HG03045 (cell line): Measurements from ENCODE around the gene STXBP5L.
"Not testable (repeated sequence)": the region's sequence is repeated elsewhere in the genome, so short reads cannot be mapped to it uniquely, and the experiment has no call there.

Experiments
- ATAC-seq: cut with Tn5 transposase; IDR thresholded peaks from one replicate; pipeline ENCODE4 v1.9.1; 2021; ENCODE audit warnings: mild to moderate bottlenecking, moderate library complexity; ENCODE audit not compliant: unreplicated experiment

The STXBP5L gene

DNA sequence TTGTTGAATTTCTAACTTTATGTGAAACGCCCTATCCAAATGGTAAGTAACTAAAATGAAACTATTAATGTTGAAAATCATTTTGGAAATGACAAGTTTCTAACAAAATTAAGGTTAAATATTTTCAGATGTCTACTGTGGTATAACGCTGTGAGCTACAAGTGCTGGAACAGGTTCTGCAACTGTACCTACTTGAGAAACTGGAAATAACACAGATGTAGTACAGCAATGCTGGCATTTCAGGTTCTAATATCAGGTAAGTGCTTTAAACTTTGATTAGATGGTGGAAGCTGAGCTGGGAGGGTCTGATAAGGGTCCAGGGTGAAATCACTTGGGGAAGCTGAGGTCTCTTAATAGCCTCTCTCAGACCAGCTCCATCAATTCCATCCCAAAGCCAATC lies 315.1 kb downstream of the STXBP5L start:
- ATAC-seq = no peak

DNA sequence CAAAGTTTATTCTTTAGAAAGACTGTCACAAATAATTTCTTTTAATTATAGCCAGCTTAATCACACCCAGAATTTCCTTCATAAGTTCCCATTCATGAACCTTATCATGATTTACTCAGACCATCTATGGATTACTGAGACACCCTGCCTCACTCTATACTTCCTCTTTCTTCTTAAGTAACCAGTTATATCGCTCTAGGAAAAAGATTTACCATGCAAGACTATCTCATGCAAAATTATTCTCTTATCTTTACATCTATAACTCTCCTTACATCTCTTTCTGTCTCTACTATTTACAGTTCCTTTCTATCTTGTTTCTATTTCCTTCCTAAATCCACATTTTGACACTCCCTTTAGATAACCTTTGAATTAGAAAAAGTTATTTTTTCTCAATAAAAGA lies 321.0 kb downstream of the STXBP5L start:
- no peak for ATAC-seq

DNA sequence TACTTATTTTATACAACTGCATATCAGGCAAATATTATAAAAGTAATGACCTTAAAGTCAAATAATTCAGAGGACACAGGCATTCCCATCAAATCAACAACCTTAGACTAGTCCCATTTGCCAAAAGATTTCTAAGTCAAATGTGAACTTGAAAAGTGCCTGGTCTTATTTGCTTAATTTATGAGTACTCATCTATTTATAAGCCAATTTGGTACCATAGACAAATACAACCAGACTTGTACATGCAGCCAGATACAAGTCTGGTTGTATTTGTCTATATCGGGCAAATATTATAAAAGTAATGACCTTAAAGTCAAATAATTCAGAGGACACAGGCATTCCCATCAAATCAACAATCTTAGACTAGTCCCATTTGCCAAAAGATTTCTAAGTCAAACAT lies 322.2 kb downstream of the STXBP5L start:
- not testable (repeated sequence) for ATAC-seq

DNA sequence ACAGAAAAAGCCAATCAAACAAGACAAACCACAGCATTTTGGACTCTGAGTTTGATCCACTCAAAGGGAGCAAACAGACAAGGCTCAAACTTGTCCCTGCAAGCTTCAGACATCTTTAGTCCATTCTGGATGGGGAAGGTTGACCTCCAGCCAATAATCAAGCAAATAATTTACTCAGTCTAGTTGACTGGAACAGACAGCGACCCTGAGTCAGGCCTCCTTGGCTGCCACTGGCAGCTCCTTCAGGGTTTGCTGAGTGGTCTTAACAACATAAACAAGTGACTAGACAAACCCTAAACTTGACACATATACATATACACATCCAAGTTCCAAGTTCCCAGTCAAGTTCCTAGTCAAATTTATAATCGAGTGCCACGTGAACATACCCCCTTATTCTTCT lies 323.9 kb downstream of the STXBP5L start:
- no peak for ATAC-seq

DNA sequence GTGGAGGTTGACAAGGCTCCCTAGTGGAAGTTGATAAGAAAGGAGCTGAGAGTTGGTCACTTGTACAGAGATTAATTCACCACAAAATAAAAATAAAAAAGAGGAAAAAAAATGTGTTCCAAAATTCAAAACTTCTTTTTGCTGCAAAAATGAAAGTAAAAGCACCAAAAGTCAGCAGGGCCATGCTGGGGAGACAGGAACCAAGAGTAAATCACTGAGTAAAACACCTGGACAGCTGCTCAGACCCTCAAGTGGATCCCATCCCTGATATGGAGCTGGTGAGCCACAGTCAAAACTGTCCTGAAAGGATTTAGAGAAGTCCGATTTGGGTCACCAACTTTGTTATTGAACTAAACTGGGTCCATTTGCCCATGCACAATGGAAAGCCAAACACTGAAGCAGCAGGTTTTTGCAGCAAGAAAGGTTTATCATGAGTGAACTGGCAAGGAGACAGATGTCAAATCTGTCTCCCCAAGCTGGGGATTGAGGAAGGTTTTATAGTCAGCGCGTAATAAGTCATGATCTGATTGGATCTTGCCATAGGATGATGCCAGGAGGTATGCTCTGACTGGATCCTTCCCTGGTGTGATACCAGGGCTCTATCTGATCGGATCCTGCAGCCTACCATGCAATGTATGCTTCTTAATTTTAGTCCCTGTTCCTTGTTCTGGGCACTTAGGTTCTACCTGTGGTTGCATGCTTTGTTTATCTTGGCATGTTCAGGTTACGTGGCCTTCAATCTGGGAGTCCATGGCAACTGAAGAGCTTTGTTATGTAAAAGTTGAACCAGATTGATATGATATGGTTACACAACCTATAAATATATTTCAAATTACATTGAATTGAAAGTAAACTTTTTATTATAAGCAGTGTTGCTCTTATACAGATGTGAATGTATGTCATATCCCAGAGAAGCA lies 324.6 kb downstream of the STXBP5L start:
- no peak for ATAC-seq

DNA sequence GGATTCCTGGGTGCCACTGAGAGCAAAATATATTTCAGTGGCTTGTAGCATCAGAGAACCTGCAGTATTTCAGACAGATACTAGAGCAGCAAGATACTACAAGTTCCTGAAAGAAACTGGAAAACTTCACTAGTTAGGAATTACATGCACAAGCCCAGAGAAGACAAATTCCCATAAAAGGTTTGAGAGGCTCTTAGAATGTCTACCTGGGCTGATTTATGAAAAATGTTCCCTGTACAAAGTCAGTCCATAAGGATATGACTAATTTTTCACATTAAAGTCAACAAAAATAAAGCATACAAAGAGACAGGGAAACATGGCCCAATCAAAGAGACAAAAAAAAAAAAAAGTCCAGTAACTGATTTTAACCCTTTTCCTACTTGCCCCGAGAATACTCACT lies 335.2 kb downstream of the STXBP5L start:
- ATAC-seq = no peak

DNA sequence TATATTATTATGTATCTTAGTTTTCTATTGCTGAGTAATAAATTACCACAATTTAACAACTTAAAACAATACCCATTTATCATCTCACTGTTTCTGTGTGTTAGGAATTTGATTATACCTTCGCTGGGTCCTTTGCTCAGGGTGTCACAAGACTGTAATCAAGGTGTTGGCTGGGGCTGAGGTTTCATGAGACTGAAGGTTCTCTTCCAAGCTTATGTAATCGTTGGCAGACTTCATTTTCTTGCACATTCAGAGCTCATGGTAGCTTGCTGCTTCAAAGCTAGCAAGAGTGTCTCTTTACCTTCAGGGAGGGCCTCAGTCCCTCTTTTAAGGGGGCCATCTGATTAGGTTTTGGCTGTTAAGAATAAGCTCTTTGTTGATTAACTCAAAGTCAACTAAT lies 344.7 kb downstream of the STXBP5L start:
- no peak for ATAC-seq

DNA sequence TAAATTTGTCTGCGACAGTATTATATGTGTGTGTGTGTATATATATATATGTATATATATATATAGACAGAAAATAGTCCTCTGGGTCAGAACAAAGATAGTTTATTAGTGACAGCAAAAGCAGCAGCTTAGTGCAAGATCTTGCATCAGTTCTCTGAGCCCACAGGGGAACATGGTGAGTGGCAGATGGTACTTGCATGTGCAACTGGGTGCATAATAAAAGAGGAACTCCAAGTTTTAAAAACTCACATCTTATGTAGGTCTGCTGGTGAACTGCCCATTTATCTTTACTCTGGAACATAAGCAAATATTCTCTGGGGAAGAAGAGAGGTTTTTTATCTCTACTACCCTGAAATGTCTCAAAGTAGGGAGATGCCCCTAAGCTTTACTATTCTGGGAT lies 361.4 kb downstream of the STXBP5L start:
- ATAC-seq = no peak

DNA sequence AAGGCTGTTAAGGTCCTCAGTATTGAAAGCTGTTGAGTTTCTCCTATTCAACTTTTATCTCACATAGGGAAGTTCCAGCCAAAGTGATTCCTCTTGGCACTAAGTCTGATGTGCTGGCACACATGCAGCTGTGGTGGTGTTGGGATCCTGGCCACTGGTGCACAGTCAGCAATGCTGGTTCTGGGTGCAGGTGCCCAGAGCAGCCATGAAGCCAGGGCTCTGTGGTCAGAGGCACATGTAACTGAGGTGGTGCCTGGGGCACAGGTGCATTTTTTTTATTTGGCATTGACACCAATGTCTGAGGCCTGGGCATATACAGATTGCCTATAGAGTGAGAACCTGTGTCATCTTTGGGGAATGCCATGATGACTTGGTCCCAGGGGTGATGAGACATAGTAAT lies 366.4 kb downstream of the STXBP5L start:
- ATAC-seq = no peak

DNA sequence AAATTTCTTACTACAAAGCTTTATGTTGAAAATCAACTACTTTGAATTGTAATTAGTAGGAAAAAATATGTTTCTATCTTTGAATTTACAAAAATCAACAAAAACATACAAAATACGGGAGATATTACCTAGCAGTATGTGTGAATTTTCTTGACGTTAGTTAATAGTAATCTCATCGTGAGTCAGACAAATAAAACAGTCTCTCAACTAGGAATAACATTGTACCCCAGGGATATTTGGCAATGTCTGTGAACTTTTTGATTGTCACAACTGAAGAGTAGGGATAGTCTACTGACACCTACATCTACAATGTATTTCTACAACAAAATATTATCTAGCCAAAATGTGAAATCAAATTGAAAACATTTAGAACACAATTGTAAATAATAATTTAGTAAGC lies 387.4 kb downstream of the STXBP5L start:
- ATAC-seq = no peak

DNA sequence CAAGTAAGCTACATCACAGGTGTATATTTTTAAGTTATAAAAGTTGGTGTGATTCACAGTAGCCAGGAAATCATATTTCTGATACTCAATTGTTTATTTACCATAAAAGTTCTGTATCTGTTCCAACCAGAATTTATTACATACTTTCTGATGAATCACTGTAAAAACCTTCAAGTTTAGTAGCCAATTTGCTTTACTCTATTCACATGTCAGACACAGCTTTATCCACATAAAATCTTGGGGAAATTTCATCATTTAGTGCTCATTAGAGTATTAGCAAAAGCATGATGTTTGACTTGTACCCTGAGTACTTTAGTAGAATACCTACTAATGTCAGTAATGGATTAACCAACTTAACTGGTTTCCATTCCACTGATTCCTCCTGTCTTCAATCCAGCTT lies 388.0 kb downstream of the STXBP5L start:
- no peak for ATAC-seq

DNA sequence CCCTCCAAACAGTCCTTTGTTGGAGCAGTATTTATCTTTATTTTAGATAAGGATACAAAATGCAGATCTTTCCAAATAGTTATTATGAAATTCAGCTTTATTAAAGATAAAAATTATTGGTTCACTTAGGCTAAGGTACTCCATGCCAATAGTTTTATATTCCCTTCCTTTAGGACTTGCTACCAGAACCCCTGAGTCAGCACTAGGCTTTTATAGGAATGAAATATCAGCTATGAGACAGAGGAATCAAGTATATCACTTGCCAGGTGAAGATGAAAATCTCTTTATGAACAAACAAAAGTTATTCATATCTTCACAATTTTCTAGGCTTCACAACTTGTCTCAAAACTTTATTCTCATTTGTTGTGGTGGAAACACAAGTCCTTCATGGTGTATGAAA lies 416.3 kb downstream of the STXBP5L start:
- ATAC-seq = no peak

DNA sequence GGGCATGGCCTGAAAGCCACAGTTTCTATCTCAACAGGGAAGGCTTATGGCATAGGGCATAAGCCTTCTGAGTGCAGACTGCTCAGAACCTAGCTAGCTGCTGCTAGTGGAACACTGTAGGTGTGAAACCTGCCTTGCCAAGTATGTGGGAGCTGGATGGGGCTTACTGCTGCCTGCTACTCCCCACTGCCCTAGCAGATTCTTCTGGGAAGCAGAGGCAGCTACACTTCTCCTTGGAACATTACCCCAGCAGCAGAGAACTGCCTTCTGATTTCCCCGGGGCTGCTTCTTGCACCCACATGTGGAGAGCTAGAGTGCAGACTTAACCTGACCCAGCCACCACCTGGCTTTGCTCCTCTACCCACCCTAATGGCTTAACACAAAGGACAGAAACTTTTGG lies 422.1 kb downstream of the STXBP5L start:
- no peak for ATAC-seq

DNA sequence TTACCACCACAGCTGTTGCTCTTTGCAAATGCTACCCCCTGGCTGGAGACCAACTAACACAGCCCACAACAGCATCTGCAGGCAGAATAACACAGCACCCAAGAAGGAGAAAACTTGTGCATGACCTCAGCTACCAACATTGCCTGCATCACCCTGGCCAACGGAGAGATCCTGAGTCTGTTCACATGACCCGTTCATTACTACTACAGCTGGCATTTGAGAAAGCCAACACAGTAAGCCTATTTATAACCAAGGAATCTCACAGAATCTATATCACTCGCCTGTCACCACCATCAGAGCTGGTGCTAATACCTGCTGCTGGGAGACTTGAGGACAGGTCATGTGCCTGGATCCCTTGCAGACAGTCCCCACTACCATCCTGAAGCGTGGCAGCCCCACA lies 422.6 kb downstream of the STXBP5L start:
- ATAC-seq = no peak

DNA sequence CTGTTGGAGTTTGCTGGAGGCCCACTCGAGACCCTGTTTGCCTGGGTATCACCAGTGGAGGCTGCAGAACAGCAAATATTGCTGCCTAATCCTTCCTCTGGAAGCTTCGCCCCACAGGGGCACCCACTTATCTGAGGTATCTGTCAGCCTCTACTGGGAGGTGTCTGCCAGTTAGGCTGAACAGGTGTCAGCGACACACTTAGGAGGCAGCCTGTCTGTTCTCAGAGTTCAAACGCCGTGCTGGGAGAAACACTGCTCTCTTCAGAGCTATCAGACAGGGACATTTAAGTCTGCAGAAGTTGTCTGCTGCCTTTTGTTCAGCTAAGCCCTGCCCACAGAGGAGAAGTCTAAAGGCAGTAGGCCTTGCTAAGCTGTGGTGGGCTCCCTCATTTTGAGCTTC lies 448.0 kb downstream of the STXBP5L start:
- not testable (repeated sequence) for ATAC-seq

DNA sequence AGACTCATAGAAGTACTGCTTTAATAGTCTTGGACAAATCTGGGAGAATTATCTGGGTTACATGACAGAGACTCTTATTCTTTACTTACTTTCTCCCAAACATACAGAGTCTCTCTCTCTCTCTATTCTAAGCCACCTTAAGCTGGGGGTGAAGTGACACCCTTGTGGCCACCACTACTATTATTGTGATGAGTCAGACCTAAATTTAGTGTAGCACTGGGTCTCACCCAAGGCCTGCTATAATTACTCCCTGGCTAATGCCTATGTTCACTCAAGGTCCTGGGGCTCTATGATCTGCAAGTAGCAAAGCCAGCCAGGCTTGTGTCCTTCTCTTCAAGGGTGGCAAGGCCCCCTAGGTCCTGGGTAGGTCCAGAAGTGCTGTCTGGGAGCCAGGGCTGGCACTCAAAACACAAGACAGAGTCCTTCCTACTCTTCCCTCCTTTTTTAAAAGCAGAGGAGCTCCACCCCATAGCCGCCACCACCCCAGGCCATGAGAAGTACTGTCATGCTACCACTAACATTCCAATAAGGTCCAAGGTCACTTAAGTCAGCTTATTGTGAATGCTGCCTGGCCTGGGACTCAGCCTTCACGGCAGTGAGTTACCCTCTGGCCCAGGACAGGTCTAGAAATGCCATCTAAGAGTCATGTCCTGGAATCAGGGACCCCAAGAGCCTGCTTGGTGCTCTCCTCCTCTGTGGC lies 454.2 kb downstream of the STXBP5L start:
- ATAC-seq = no peak

DNA sequence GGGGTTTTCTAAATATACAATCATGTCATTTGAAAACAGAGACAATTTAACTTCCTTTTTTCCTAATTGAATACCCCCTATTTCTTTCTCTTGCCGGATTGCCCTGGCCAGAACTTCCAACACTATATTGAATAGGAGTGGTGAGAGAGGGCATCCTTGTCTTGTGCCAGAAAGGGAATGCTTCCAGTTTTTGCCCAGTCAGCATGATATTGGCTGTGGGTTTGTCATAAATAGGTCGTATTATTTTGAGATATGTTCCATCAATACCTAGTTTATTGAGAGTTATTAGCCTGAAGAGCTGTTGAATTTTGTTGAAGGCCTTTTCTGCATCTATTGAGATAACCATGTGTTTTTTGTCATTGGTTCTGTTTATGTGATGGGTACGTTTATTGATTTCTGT lies 480.3 kb downstream of the STXBP5L start:
- ATAC-seq = not testable (repeated sequence)

DNA sequence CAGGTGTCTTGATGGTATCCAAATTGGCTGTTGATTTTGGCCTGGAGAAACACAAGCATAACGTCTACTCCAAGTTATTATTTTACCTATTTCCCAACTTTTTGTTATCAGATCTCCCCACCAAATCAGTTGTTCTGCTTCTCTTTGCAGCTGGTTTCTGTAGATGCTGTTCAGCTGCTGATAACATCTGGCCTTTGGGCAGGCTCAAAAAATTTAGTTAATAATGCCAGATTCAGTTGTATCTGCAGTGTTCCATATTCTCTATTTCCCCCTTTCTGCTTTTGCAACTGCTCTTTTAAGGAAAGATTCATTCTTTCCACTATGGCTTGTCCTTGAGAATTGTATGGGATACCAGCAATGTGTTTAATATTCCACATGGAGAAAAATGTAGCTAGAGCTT lies 488.0 kb downstream of the STXBP5L start:
- ATAC-seq = not testable (repeated sequence)

DNA sequence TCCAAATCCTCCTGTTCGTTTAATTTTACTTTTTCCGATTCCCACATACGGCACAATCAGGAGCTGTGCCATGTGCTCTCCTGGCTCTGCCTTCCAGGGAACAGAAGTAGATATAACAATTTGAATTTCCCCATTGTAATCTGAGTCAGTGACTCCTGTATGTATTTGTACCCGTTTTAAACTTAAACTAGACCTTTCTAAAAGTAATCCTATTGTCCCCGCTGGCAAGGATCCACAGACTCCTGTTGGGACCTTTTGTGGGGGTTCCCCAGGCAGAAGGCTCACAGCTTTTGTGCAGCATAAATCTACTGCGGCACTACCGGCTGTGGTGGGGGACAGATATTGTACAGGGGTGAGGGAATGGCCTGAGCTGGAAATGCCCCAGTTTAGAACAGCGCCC lies 490.0 kb downstream of the STXBP5L start:
- not testable (repeated sequence) for ATAC-seq

DNA sequence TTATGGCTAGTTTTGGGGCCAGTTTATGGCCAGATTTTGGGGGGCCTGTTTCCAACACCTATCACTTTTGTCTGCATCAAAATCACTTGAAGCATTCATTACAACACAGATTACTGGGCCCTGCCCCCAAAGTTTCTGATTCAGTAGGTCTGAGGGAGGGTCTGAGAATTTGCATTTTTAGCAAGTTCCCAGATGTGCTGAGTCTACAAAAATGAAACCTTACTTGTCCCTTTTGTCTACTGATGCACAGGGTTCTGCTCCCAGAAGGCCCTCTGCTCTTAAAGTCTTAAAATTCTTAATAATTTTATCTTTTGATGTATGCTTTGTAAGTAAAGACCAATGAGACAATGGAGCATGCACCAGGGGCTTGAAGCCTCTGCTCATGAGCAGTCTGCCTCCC lies 491.8 kb downstream of the STXBP5L start:
- ATAC-seq = no peak

DNA sequence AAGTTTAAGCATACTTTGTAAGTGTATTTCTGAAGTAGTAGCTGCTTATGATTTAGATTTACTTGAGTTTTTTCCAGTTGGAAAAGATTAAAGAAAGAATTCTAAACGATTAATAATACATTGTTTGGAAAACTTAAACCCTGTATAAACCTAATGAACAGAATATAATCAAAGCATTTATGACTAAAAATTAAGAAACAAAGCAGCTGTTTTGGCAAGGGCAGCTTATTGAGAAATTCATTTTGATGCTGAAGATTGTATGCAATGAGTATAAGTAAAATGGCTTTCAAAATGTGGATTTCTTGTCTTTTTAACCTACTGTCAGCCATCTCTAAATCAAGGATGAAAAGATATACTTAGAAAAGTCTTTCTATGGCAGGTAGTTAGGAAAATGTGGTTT lies 497.6 kb downstream of the STXBP5L start:
- no peak for ATAC-seq

DNA sequence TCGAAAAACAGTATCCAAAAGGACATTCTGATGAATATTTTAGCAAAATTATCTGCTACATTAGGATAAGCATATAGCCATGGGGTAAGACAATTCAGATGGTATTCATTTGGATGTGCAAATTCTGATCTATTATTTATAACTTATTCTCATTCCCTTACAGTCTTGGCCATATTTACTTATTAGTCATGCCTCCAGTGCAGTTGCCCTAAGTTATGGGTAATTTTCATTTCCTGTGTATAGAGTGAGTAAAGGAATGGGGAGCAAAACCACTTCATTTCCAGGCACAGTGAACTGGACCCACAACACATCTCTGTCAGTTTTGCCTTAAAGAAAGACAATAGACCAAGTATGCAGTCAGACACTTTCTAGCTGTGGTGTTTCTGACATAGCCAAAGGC lies 503.5 kb downstream of the STXBP5L start:
- no peak for ATAC-seq
